Limb (tissue), 2 donors: ENCODE data around the gene OXNAD1.

Source experiments
- DNase-seq, 2 donors: peaks; one replicate each; pipeline ENCODE4 v3.0.0-alpha.2; 2016; ENCODE audit errors: extremely low spot score in 2 of 2

The OXNAD1 gene

DNA sequence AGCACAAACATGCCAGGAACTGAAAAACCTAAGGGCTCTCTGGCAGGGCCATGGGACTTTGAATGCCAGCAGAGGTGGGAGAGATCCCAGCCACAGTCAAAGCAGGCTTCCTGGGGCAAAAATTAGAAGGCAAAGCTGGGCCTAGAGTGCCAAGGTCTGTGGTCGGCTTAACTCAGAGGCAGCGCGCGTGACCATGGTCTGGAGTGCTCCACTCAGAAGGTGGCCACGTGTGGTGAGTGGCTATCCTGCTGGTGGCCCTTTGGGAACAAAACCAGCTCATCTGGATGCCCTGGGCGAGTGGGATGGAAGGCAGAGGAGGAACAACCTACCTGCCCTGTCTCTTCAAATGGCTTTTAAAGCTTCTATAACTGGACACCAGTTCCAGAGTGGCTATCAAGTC lies 63.1 kb downstream of the OXNAD1 start:
- no peak for DNase-seq

DNA sequence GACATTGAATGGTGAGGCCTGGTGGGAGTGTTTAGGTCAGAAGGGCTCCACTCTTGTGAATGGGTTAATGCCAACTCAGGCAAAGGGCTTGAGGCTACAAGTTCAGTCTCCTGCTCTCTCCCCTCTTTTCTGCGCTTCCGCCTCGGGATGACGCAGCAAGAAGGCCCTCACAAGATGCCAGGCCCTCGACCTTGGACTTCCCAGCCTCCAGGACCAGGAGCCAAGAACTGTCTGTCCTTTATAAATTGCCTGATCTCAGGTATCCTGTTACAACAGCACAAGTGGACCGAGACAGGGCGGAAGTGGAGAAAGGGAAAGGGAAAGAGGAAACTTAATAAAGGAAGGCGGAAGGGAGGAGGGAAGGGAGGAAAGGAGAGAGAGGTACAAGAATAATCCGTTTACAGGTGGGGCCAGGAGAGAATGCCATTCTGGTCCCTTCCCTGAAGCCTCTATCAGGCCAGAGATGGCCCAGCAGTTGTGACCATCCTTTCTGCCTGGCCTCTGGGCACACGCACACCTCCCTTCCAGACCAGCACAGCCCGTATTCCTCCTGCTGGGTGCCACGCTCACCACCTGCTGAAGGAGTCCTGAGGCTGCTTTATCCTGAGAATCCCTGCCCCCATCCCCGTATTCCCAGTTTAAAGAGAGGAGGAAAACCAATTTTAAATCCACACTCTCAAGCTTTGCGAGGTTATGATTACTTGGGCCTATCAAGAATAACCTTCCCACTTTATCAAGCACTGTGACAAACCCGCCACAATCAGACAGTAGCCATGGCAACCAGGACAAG lies 64.2 kb downstream of the OXNAD1 start:
- DNase-seq, result no peak

DNA sequence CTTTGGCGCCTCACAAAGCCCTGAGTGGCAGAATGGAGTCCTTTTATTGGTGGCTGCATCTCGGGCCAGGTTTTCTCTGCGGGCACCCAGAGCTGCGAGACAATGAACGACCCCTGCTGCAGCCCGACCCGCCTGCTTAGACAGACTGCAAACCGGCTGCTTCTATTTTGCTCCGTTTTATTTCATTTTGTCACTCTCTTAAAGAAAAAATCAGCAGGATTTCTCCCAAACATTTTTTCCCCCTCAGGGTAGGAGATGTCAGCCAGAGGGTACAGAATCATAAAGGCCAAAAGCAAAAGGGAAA lies 64.8 kb downstream of the OXNAD1 start:
- DNase-seq, result peak in 1 of 2 donors; percentile 49

DNA sequence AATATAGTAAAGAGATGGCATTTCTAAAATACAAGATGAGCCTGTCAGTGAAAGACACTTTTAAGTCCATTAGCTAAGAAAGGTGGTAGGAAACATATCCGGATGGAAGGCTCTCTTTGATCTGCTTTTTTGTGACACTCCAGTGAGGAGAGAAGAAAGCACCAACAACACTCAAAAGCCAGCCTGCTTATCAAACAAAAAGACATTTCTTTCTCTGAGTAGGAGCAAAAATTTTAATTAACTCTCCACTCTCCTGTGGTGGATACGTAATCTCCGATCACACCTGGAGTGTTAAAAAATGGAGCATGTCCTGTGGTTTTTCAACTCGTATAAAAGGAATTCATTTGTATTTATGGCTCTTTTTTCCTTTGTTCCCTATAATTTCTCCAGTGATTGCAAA lies 65.3 kb downstream of the OXNAD1 start:
- no peak for DNase-seq

DNA sequence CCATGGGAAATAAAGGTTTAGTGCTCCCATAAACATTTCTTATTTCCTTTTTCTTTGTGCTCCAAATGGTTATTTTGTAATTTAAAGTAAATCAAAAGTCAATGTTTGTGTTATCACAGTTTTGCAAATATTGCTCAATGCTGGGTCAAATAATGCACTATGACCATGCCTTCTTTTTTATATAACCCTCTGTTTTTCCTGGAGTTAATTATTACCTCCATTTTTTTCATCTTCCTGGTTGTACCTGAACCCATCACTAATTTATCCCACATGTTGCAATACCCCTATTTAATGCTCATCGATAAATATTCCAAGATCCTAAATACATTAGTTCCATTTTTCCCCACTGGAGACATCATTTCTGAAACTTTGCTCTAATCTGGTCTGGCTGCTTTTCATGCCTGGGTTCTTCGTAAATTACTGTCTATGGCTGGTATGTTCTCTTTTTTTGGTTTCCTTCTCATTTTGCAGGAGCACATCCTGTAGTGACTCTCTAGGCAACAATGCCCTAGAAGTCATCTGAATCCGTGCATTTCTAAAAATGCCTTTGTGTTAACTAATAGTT lies 66.4 kb downstream of the OXNAD1 start:
- no peak for DNase-seq

DNA sequence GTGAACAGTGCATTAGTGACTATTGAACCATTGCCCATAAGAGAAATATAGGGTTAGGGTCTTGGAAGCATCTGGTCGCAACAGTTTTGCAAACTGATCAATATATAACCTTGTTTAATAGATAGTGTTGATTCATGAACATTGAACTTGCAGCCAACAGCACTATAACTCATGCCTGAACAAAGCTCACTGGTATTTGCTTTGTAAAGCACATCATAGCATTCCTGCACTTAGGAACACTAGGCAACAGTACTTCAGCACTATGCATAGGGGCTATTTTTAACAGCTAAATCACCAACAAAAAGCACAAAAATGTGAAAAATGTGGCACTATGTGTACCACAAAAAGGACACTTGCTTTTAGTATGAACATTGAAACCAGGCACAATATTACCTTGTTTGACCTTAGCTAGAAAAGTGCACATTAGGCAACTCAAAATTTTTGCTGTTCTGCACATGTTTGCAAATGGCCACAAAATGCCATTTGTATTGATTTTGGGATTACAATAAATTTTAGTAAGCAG lies 68.0 kb downstream of the OXNAD1 start:
- DNase-seq, result no peak

DNA sequence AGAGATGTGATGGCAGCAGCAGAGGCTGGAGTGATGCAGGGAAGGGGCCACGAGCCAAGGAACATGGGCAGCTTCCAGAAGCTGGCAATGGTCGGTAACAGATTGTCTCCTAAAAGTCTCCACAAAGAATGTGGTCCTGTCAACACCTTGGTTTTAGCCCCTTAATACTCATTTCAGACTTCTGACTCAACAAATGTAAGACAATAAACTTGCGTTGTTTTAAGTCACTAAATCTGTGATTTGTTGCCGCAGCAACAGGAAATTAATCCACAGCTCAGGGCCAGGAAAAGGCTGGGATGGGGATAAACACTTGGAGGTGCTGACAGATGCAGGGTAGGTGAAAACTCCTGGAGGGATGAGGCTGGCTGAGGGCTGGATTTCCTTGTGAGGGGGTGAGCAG lies 69.9 kb downstream of the OXNAD1 start:
- DNase-seq, result no peak

DNA sequence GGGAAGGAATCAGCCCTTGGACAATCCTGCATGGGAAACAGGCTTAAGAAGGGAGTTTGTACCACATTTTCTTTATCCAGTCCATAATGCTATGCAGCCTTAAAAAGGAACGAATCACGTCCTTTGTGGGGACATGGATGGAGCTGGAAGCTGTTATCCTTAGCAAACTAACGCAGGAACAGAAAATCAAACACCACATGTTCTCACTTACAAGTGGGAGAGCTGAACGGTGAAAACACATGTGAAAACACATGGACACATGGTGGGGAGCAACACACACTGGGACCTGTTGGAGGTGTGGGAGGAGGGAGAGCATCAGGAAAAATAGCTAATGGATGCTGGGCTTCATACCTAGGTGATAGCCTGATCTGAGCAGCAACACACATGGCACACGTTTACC lies 70.3 kb downstream of the OXNAD1 start:
- no peak for DNase-seq

DNA sequence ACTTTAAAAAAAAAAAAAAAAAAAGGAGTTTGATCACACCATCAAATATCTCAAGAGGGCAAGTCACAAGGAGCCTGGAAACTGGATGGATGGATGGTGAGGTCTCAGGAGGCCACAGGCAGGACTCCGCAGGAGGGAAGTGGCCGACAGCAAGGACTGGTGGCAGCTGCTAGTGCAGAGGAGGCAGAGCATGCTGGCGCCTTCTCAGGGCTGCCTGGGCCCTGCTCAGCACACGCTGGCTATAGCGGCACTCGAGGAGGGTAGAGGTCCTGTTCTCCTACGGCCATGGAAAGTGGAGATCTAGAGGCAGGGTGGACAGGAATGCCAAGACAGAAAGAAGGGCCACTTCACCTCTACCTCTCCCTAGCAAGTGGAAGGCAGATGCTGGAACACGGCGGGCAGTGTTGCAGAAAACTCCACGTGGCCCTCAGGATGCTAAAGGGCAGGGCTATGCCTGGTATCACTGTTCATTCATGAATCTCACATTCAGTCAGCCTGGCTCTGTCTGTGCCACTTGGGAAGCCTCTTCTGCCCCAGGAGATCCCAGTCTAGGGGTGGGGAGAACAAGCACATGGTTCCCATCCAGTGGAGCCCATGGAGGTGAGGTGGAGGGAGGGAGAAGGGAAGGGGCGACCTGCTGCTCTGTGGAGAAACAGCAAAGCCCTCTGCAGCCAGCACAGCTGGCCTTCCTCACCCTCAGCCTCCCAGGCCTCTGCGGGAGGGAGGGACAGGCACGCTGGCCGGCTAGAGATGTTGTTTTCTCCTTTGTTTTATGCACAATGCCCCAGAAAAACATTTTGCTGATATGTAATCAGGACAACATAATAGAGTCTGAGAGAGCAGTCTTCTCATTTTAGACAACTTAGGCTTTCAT lies 71.0 kb downstream of the OXNAD1 start:
- no peak for DNase-seq

DNA sequence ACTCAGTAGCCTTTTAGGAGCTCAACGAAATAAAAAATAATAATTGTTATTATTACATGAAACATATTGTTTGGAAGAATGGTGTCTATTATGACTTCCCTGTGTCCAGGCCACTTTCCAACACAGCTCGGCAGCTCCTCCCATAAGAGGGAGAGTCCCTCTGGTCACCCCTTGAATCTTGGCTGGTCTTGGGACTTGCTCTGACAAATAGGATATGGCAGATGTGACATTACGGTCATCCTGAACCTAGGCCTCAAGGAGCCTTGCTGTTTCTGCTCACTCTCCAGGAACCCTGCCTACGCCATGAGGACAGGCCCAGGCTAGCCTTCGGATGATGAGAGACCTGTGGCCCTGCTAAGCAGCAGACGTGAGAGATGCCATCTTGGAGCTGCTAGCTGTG lies 71.8 kb downstream of the OXNAD1 start:
- DNase-seq, result no peak

DNA sequence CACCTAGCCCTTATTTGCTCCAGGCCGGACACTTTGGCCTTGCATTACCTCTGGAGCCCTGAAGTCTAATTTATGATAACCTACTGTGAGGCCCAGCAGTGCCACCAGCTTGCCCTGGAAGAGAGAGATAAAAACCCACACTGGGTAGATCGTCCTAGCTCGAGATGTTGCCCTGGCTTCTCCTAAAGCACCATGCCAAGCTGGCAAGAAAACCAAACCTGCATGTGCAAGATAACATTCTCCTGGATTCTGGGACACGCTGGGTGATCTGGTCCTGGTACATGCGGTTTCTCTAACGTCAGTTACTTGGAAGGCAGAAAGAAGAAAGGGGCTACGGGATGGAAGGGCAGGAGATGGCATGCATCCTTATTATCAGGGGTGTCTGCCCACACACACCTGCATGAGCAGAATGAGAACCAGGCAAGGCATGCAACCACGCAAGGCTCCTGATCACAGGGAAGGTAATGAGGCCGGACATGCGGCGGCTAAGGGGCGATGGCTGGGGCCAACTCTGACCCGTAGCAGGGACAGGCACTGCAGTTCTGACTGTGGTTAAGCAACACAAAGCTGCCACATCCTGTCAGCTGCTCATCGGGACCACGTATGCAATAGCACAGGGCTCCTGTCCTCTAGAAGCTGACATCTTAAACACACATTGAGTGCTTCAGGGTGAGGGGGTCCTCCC lies 73.0 kb downstream of the OXNAD1 start:
- no peak for DNase-seq

DNA sequence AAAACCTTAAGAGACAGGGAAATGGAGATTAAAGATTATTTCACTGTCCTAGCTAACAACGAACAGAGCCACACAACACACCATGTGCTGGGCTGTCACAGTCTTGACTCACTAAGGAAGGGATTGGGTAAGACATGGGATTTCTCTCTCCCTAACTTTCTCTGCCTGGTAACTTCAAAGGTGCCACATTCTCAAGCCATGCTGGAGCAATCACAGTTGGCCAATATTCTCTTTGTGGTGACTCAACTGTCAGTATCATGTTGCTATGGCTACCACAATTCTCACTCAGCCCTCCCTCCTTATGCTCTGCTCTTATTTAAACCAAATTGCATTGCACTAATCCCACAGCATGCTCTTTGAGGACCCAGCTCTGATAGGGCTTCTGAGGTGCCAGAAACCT lies 74.0 kb downstream of the OXNAD1 start:
- DNase-seq, result no peak

DNA sequence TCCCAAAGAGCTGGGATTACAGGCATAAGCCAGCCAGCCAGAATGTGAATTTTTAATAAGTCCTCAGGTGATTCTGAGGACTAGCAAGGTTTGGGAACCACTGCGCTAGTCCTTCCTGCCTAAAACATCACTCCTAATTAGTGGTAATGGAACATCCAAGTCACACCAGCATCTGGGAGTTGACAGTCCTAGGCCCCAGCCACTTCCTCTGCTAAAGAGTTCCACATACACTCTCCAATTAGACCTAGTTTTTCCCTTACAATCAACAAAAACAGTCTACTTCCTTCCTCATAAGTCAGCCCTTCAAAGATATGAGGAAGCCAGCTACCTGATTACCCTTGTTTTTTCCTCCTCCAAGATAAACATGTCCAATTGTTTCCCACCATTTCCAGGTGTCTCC lies 78.1 kb downstream of the OXNAD1 start:
- no peak for DNase-seq

DNA sequence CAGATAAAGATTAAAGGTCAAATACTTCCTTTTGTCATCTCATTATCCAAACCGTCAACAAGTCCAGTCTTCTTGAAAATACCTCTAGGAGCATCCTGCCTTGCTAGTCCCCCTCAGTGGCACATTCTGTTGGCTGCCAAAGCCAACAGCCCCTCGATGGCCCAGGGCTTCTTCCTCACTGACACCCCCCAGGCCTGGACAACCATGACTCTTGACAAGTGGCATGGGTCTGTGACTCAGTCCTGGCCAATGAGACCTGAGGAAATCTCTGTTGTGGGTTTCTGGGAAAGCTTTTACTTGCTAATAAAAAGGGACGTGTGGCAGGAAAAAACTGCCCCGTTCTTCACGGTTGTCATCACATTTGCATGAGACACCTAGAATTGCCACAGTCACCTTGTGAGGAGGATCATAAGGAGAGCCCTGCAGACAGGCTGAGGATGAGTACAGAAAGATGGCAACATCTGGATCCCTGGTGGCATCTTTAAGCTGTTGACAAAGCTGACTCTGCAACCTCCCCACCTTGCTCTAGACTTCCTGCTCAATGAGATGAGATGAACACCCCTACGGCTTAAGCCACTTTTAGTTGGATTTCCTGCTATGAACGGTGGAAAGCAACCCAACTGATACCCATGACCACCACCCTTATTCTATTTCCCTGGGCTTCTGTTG lies 81.5 kb downstream of the OXNAD1 start:
- no peak for DNase-seq

DNA sequence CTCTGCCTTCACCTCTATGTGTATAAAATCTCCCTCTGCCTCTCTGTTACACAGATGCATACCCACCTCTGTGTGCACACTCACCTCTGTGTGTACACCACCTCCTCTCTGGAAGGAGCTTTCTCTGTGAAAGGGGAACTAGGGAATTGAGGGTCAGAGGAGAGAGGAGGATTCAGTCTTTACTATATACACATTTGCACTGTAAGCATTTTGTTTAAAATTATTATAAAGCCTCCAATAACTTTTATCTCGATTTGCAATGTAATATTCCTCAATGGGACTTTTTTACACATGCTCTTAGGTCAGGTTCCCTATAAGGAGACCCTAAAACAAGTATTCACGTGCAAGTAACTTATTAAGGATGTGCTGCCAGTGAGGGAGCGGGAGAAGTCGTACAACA lies 82.5 kb downstream of the OXNAD1 start:
- DNase-seq, result no peak

DNA sequence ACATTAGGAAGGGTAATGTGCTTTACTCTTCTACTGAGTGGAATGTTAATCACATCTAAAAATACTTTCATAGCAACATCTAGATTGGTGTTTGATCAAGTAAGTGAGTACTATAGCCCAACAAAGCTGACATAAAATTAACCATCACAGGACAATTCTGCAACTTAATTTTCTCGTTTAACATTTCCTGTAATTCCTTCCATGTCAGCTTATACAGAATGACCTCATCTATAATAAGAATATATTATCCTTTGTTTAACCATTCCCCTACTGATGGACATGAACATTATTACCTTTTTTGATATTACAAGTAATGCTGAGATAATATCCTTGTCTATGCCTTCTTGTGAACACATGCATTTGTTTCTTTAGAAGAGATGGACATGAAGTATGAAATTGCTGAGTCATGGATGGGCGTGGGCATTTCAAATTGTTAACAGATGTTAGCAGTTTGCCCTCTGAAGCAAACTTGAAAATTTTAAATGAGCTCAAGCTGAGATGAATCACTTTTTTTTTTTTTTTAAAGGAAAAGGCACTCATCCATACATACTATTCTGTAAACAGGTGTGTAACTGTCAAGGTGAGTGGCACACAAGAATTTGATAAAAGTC lies 85.1 kb downstream of the OXNAD1 start:
- DNase-seq, result no peak

DNA sequence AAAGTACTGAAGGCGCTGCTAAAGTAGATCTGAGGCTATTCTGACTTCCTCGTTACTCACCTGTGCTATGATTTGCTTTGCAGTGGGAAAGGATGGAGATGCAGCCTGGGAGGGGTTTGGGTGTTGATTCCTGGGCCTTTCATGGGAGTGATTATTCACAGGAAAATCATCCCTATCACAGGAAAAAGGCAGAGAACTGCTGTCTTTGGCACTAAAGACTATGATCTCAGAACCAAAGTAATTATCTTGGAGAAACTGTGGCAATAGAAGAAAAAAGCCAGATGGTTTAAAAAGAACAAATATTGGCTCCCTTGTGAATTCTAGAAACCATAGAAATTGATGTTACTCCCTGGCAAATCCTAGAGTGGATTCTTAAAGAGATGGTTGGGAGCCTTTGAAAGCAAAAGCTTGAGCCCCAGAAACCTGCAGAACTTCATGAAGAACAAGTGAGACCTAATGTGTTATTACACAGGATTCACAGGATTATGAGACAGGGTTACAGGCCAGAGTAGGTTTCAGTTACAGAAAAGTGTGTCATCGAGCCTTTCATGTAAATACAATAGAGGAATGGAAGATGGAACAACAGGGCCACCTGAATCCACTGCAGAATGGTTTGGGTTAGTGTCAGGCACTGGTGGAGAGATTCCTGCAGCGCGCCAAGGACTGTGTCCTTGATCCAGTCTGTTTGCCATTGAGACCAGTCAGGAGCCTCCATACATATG lies 85.7 kb downstream of the OXNAD1 start:
- no peak for DNase-seq

DNA sequence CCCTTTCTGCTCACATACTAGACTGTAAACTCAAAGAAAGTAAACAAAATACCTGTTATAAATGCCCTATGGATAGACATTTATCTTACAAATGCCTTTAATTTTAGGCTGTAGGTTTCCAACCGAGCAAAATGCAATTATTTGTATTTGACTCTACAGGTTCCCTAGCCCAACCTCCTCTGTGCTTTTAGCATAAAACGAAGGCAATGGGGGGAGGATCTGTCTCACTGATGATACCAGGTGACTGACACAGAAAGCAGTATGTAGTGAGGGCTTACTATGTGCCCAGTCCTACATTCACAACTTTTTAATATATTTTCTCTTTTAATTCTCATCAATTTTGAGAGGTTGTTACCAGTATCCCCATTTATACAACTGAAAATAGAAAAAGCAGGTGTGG lies 87.4 kb downstream of the OXNAD1 start:
- DNase-seq, result no peak

DNA sequence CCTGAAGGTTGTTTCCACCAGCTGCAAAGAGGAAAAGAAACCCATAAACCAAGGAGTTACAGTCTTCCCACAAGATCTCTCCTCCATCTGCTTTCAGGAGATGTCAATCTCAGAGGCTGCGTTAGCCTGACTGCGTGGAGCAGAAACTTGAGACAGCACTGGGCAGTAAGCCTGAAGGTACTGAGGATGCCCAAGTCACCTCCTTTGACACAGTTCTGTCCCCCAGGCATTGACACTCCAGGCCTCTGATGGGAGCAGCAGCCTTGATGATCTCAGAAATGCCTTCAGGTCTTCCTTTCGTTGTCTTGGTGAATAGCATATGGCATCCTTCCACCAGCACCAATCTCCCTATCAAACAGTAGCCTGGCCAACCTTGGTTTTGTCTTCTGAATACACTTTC lies 89.3 kb downstream of the OXNAD1 start:
- DNase-seq, result no peak
